NCI-H2227 (cell line): ENCODE data around the gene SRSF4.
"Not testable (repeated sequence)": the region's sequence is repeated elsewhere in the genome, so short reads cannot be mapped to it uniquely, and the experiment has no call there.

Source experiments
- DNase-seq: peaks from one replicate; lab custom pipeline; 2025; ENCODE audit not compliant: unreplicated experiment; lab: John Stamatoyannopoulos, UW

Gene SRSF4

DNA sequence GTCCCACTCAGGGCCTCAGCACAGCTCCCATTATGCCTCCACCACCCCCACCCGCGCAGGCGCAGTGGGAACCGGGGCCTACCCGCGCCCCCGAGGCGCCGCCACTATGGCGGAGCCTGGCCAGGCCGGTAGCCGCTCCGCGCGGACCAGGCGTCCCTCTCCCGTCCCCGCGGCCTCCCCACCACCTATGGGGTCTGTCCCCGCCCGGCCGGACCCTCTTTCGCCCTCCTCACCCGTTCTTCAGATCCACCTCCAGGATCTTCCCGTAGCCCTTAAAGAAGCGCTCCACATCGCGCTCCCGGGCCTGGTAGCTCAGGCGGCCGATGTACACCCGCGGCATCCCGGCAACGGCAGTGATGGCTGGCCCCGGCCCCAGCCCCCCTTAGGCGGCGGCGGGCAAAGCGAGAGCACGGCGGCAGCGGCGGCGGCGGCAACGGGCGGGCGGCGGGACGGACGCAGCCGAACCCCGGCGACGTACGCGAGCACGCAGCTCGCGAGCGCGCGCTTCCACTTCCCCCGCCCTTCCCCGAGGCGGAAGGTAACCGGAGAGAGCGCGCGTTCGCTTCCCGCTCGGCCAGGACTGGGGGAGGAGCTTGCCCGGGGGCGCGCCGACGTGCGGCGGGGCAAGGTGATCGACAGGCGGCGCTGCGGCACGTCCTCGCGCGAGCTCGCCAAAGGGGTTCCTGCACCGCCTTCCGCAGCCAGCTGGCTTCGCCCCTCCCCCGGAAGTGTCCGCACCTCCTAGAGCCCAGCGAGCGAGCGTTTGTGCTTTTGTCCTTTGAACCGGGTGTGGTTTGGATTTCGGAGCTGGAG lies at the start of gene SRSF4:
SRSF4 (minus strand) TSS at position 488 of the 813 bp plus-strand sequence; CDS start at position 340, 148 bp downstream.
- peak; percentile 99 for DNase-seq

DNA sequence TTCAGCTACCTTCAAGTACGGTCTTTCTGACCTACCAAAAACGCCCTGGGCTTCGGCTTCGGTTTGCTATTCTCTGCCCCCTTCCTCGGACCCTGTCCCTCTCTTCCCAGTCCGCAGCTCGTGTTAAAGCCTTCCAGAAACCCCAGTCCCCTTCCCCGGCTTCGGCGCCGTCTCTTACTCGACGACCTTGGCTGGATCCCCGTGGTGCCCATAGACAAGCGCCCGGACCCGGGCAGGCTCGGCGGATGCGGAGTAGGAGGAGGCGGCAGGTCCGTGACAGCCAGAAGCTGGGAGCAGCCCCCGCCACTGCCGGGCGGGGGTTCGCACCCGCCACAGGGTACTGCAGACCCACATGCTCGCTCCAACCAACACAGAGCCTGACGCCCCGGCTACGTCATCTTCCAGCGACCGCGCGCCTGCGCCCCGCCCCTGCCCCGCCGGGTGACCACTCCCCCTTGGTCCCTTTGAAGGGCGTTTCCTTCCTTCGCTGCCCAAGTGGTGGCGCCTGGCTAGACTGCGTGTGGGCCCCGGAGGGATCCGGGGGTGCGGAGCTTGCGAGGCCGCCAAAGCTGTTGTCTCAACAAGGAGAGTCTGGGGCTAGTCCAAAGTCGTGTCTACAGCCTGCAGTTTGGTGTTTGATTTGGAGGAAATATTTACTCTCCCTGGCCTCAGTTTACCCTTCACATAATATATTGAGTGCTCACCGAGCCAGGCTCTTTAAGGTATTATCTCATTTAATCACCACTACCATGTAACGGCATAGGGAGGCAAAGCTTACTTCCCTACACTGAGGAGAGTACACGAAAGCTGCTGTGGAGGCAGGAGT lies 49.1 kb upstream of the SRSF4 start, which contains the start of gene MECR:
MECR (minus strand) TSS at position 382 of the 826 bp plus-strand sequence; CDS start at position 354, 28 bp downstream.
- peak; percentile 96 for DNase-seq

DNA sequence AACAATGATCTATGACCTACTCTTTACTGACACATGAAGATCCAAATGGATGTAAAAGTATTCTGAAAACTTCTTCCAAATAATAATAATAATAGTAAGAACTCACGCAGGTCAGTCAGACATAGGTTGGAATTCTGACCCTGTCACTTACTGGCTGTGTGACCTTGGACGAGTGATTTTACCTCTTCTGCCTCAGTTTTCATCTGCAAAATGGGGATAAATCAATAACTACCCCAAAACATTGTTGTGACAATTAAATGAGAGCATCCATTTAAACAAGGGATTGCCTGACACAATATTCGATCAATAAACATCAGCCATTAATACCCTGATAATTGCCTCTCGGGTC lies 48.5 kb upstream of the SRSF4 start:
- no peak for DNase-seq

DNA sequence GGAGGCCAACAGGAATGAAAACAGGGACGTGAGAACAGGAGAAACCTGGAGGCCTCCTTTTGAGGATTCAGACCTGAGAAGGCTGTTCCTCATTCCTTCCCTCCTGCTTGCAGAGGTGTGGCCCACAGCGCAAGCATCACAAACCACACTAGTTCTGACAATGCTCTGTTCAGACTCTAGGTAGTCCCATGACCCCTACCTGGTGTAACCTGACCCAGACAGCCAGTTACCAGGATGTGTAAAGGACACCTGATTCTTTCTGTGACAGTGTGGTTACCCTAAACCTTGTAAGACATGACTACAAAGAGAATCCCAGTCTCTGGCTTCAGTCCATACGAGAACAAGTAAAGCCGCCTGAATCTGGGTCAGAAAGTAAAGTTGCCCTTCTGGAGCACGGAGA lies 45.8 kb upstream of the SRSF4 start:
- no peak for DNase-seq

DNA sequence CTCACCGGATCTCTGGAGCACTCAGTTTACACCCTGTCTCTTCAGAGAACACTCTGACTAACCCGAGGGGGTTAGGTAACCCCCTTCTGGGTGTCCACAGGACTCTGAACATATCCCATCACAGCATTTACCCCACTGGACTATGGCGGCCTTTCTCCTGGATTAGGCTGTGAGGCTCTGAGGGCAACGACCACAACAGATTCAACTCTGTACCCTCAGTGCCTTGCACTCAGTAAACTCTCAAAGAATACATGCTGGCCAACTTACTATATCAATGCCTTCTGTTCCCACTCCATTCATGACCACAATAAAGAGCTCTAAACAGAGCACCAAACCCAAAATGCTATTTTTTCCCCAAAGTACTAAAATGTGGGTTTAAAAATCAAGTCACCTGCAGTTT lies 43.7 kb upstream of the SRSF4 start:
- no peak for DNase-seq

DNA sequence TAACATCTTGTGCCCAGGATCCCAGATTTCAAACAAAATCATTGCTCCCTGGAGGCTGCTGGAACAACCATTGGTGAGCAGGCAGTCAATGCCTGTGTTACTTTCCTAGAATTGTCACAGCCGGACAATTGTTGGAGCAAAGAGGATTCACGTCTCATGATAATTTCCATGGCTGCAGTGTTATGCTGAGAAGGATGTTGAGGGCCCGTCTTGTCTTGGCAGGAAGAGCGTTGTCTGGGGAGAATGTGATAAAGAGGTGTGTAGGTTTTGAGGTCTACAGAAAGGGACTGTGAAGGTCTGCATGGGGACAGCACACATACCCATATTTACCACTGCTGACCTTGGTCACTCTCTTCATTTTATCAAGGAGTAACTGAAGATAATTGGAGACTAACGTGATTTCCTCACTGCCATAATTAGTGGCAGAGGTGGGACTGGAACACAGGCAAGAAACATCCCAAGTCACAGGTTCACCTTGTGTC lies 42.7 kb upstream of the SRSF4 start:
- DNase-seq, result no peak

DNA sequence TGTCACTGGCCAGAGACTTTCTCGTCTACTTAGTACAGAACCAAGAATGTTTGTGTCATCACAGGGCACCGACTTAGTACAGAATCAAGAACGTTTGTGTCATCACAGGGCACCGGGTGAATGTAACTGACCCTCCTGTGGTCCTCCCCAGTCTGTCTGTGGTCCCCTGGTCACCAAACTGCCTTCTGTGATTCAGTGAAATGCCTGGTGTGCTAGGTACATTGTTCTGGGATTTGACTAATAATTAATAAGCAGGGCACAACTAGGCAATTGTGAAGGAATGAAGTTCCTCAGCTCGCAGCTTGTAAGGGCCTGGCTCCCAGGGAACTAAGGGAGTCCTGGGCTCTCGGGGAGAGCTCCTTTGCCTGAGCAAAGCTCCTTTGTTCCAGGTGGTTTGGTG lies 41.8 kb upstream of the SRSF4 start:
- DNase-seq, result no peak

DNA sequence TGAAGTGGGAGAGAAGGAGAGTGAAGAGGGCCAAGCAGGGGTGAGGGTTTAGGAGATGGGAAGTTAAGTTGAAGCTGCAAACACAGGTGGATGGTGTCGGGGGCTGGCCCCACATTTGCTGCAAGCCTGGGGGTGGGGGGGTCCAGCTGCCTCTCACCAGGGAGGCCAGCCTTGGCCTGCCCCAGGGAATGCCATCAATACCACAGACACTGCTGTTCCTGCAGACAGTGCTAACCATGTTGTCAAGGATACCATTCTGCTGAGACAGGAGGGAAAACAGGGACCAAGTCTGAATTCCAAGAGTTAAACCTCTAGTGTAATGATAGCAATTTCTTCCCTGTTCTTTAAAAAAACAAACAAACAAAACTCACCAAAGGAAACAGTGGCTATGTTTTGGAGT lies 41.0 kb upstream of the SRSF4 start:
- DNase-seq, result no peak

DNA sequence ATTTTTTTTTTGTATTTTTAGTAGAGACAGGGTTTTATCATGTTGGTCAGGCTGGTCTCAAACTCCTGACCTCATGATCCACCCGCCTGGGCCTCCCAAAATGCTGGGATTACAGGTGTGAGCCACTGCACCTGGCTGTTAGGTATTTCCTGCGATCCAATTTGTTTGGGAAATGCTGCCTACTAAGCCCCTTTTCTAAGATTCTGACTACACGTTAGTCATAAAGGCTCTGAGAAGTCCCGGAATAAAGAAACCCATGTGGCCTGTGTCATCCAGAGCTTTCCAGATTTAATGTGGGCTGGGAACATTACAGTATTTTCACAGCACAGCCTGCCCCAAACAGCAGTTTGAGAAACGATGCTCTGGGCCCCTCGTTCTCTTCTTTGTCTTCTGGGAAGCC lies 40.6 kb upstream of the SRSF4 start:
- not testable (repeated sequence) for DNase-seq

DNA sequence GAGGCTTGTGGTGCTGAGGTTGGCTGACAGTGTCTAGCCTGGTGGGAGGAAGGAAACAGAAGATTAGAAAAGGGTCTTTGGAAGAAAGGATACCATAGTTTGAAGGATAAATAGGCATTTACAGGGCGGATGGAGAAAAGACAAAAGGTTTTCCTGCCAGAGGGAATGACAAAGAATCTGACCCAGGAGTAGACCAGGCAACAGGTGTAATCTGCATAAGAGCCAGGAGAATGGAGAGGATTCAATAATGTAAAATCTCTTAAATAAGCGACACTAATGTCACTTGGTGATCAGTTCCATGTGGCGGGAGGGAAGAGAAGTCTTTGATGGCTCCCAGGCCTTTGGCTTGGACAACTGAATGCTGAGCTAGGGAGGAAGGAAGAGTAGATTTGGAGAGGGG lies 39.6 kb upstream of the SRSF4 start:
- no peak for DNase-seq

DNA sequence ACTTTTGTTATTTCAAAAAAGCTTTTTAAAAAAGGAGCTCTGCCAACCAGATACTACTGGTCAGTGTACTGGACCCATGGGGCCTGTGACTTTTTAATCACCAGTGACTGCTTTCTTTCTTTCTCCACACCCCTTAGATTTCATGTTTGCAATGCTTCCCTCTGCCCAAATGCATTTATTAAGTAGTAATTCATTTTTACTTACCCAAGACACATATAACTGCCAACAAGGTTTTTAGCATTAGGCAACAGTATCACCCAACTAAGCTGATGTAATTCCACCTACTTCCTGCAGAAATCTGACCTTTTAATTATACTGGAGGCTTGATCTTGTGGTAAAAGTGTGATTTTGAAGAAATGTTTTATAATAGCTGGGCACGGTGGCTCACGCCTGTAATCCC lies 36.5 kb upstream of the SRSF4 start:
- DNase-seq, result no peak

DNA sequence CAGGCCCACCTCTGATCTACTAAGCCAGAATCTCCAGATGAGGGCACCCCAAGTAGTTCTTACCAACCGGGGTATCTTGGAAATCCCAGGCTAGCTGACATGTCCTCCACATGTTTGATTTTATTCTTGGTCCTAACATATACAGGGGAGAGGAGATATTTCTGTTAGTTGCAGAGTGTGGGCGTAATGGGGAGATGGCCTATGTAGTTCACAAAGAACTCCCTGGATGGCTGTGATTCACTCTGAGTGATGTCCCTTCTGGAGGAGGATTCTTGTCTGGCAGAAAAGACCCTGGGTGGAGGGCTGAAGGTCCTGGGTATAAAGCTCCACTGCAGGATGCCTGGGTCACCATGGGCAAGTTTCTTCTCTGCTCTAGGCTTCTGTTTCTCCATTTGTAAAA lies 35.9 kb upstream of the SRSF4 start:
- no peak for DNase-seq

DNA sequence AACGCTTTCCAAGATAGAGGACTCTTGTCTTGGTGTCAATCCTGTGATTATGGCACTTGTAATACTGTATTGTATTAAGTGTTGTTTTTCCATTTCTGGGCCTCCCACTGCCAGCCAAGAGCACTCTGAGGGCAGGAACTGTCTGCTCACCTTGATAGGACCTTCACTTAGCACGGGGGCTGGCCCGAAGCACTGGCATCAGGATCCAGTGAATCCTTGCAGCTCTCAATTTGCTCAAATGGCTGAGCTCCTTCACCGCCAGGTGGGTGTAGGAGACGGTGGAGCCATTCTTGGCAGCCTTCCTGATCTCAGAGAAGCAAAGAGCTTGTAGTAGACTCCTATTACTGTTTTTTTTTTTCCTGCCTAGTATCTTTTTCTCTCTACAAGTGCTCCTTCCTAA lies 31.4 kb upstream of the SRSF4 start:
- peak; percentile 82 for DNase-seq

DNA sequence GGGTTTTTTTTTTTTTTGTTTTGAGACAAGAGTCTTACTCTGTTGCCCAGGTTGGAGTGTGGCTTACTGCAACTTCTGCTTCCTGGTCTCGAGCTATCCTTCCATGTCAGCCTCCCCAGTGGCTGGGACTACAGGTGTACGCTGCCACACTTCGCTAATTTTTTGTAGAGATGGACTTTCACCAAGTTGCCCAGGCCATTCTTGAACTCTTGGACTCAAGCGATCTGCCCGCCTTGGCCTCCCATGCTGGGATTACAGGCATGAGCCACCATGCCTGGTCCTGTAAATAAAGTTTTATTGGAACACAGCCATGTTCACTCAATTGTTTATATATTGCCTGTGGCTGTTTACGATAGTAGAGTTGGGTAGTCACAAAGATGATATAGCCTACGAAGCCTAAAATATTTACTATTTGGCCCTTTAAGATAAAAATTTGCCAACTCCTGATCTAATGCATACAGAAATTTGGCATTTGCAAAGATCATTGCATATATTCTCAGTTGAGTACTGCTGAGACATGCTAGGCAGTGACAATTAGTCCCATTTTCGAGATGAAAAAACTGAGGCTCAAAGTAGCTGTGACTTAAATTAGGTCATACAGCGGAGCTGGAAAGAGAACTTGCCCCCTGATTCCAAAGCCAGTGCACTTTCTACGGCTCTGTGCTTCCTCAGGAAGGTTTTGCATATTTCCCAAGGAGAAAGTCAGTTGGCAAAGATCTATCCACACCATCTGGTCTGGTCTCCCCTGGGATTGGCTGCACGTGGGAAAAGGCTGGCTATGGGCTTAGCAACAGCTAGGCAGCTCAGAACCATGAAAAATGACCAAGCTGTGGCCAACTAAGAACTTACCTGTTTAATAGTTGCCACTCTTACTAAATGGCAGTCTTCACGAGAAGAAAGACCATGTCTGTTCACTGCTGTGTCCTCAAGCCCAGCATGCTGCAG lies 29.7 kb upstream of the SRSF4 start:
- DNase-seq, result no peak

DNA sequence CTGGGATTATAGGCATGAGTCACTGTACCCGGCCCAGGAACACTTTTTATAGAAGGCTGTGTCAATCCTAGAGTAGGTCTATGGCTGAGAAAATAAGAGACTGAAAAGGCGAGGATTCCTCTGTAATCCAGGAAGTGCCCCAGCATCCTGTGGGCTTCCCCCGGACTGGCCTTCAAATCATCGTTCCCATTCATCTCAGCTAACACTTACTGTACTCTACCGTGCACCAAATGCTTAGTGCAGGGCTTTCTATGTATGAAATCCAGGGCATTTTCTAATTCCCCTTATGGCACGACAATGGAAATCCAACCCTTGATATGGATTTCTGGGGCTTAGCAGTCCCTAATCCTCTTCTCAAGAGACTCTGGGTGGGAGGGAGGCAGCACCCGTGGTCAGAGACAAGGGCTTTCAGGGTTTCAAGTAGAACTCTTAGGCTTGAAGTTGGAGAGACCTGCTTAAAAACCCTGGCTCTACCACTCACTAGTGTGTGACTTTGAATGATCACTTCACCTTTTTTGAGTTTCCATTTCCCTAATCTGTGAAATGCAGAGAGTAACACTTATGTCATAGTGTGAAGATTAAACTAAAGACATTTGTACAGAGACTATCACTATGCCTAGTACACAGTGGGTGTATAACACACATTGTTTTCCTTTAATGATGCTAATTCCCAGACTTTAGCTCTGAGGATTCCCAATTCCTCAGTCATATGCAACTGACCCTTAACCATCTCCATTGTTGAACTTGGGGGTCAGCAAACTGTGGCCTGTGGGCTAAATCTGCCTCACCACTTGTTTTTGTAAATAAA lies 28.8 kb upstream of the SRSF4 start:
- no peak for DNase-seq

DNA sequence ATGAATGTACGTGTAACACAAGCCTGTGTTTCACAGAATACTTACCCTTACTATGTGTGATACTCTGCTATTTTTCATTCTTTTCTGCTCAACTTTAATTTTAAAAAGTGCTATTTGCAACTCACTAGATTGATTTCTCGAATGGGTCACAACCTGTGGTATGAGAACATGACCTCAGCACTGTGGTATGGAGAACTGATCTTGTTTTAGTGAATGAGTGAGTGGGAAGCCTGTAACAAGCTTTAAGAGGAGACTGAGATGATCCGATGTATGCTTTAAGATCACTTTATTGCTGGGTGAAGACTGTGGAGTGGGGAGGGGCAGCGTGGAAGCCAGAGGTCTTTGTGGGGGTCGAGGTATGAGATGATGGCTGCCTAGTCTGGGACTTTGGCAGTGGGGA lies 27.5 kb upstream of the SRSF4 start:
- DNase-seq, result no peak

DNA sequence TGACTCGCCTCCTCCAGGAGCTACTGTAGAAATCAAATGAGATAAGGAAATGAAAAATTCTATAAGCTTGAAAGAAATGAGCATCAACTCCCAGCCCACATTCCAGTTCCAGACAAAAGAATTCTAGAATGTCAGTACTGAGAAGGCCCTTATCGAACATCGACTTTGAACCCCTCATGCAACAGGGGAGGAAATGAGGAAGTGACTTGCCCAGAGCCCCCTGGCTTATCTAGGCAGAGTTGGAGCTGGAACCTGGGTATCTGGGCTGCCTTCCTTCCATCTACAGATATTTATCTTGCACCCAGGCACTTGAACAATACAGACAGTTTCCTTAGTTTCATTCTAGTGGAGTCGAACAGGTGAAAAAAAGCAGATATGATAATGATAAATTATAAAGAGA lies 26.7 kb upstream of the SRSF4 start:
- no peak for DNase-seq

DNA sequence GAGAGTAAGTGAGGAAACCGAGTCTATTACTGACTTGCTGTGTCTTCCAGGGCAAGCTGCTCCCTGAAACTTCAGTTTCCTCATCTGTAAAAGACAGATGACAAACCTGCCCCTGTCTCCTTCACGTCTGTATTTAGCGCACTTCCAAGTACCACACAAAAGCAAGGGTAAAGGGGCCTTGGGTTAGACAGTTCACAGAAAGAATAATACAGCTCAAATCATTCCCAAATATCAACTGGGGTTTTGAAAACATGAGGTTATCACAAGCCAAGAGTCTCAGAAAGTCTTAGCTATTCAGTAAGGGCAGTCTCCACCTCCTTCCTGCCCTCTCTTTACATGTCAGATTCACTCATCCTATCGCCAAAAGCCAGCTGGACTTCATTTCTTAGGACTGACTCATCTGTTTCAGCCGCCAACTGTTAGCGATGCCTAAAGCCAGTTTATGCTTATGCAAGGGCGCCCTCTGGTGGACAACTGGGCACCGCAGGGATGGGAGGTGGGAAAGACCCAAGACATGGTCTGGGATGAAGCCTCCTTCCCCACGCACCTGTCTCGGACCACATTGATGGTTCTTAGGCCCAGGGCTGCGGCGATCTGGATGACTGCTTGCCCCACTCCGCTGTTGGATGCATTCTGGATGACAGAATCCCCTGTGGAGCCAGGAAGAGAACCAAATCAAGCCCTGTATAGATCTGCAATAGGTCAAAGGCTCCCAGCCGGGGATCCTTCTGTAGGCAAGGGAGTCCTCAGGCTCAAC lies 21.1 kb upstream of the SRSF4 start:
- peak; percentile 96 for DNase-seq

DNA sequence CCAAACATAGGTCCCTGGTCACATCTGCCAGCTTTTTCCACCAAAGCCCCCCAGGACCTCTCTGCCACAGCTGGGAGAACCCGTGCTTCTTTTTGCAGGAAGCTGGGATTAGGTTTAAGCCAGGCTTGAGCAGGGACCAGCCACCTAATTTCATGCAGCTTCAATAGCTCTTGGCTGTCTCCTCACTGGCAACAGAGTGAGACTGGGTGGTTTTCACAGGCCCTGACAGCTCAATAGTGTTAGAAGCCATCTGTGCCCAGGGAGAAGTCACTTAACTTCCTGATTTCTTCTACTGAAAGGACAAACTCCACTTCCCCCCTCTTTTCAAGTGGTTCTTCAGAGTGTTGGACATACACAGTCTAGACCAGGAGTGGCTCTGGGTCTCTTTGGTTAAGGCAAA lies 20.4 kb upstream of the SRSF4 start:
- no peak for DNase-seq
